Measurements from ENCODE around the gene DAZAP1. TPM values are rescaled to one million over a fixed set of nuclear protein-coding genes. Genes with fewer than 3 reads are reported as not detected.

Gene DAZAP1
- total RNA-seq (10 to 100 TPM; 78.7 to 92.1 (median 85.0) TPM), polyA plus RNA-seq (65.3 TPM)
- long read RNA-seq, donor 1, transcript DAZAP1-201 (12 exons, 2,160 nt): major isoform, 19 of 47 reads
- long read RNA-seq, donor 1, transcript DAZAP1-211 (12 exons, 2,157 nt): minor isoform, 5 of 47 reads
- long read RNA-seq, donor 1, partial matches to known transcripts: 6 of 47 reads
- long read RNA-seq, donor 1, other reads (novel, unspliced or antisense): 9 of 47 reads
- long read RNA-seq, donor 2, transcript DAZAP1-201 (12 exons, 2,160 nt): major isoform, 13 of 31 reads
- long read RNA-seq, donor 2, transcript DAZAP1-208 (1 exons, 3,642 nt): minor isoform, 5 of 31 reads
- long read RNA-seq, donor 2, partial matches to known transcripts: 7 of 31 reads
- long read RNA-seq, donor 2, other reads (novel, unspliced or antisense): 4 of 31 reads
- long read RNA-seq, donor 3, partial matches to known transcripts: 3 of 14 reads
- long read RNA-seq, donor 3, other reads (novel, unspliced or antisense): 3 of 14 reads
- long read RNA-seq, donor 4, transcript DAZAP1-201 (12 exons, 2,160 nt): major isoform, 13 of 31 reads
- long read RNA-seq, donor 4, partial matches to known transcripts: 3 of 31 reads
- long read RNA-seq, donor 4, other reads (novel, unspliced or antisense): 4 of 31 reads

DNA sequence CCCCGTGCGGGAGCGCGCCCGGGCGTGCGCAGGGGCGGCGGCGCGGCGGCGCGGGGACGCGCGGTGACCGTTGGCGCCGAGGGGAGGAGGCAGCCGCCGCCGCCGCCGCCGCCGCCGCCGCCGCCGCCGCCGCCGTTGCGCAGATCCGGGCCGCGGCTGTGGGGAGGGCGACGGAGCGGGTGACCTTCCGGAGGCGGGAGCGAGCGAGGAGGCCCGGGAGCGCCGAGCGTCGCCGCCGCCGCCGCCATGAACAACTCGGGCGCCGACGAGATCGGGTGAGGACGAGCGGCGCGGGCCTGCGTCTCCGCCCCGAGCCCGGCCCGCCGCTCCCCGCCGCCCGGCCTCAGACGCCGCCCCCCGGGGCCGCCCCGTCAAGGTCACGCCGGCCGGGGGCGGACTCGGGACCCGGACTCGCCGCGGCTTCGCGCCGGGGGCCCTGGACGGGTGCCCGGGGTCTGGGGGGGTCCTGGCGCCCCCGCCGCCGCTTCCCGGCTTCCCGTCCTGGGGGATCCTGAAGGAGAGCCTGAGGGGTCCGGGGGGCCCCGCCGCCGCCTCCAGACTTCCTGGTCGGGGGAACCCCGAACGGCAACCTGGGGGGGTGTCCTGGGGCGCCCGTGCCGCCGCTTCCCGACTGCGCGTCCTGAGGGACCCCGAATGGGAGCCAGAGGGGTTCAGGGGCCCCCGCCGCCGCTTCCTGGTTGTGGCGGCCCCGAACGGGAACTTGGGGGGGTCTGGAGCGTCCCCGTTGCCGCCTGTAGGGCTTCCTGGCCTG lies at the start of gene DAZAP1:
TSS of gene DAZAP1 (plus strand) at position 59 of the 772 bp plus-strand sequence. CDS start at position 247, 188 bp downstream.
- under 1% methylated on average over 121 of the region's 121 CpGs for WGBS
- ATAC-seq: peak in 1 of 2 donors; percentile 0
- no peaks in the 10 kb centered on the region for H3K27me3 ChIP-seq (ENCODE audit: control insufficient read depth, insufficient read depth)
- H3K4me3 ChIP-seq (ENCODE audit: low read length): peak within 1 kb of the TSS; percentile 97
- peak within 1 kb of the TSS; percentile 90 for H3K27ac ChIP-seq (ENCODE audit: low read length)
- intact Hi-C loops (cut with DNase I): no loop called here
- peak in 2 of 3 donors; percentile 80 to 83 for DNase-seq
- peaks cover 17% of the 10 kb centered on the region for H3K4me1 ChIP-seq (ENCODE audit: control insufficient read depth, insufficient read depth, low read length)
- H3K9me3 ChIP-seq (ENCODE audit: control insufficient read depth, low read length): no peaks in the 10 kb centered on the region

GRCh38 chr19:1360126-1360817 lies 47.1 kb upstream of the DAZAP1 start:
- intact Hi-C loops (cut with DNase I): no loop called here
- ATAC-seq (no peak), DNase-seq (no peak)
- no peak overlapping the region for H3K4me3 ChIP-seq (ENCODE audit: low read length)
- peak overlapping the region; percentile 23 for H3K27ac ChIP-seq (ENCODE audit: low read length)
- no peaks in the 10 kb centered on the region for H3K27me3 ChIP-seq (ENCODE audit: control insufficient read depth, insufficient read depth)
- H3K4me1 ChIP-seq (ENCODE audit: control insufficient read depth, insufficient read depth, low read length): peaks cover 6% of the 10 kb centered on the region
- 67% methylated on average over 30 of the region's 30 CpGs for WGBS
- no peaks in the 10 kb centered on the region for H3K9me3 ChIP-seq (ENCODE audit: control insufficient read depth, low read length)

GRCh38 chr19:1360818-1361461 lies 46.4 kb upstream of the DAZAP1 start:
- H3K27ac ChIP-seq (ENCODE audit: low read length): peak overlapping the region; percentile 23
- peak overlapping the region; percentile 25 for H3K4me3 ChIP-seq (ENCODE audit: low read length)
- H3K27me3 ChIP-seq (ENCODE audit: control insufficient read depth, insufficient read depth): no peaks in the 10 kb centered on the region
- H3K9me3 ChIP-seq (ENCODE audit: control insufficient read depth, low read length): no peaks in the 10 kb centered on the region
- peaks cover 6% of the 10 kb centered on the region for H3K4me1 ChIP-seq (ENCODE audit: control insufficient read depth, insufficient read depth, low read length)
- intact Hi-C loops (cut with DNase I): no loop called here
- ATAC-seq (peak; percentile 74 to 83), DNase-seq (peak; percentile 80 to 92 (median 91))
- WGBS: 32% methylated on average over 31 of the region's 31 CpGs

DNA sequence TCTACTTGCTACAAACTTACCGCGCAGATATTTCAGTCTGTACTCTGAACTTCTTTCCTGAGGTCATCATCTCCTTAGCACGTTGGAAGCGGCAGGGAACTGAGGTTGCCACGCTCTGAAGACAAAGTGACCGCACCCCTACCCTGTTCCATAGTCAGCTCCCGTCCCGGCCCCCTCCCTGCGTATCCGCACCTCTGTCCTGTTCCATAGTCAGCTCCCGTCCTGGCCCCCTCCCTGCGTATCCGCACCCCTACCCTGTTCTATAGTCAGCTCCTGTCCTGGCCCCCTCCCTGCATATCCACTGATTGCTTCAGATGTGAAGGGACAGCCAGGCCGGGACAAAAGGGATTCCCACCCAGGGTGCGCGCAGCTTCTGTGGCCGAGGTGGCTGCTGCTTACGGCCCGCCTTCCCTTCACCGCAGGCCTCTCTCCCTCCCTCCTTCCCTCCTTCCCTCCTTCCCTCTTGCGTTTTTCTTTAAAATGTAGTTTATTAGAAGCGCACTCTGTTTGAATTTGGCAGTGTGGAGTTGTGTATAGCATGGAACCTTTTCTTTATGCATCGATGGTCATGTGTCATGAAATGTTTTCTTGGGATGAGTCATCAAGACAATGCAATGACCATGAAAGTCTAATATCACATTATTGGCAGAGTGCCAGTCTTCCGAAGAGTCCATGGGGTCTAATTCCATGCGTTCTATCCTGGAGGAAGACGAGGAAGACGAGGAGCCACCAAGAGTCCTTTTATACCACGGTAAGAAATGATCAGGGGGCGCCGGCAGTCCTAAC lies 45.6 kb upstream of the DAZAP1 start:
- Histone ChIP-seq H3K27ac (ENCODE audit: low read length) (no peak overlapping the region), H3K27me3 (ENCODE audit: control insufficient read depth, insufficient read depth) (no peaks in the 10 kb centered on the region), H3K4me1 (ENCODE audit: control insufficient read depth, insufficient read depth, low read length) (peaks cover 3% of the 10 kb centered on the region), H3K4me3 (ENCODE audit: low read length) (no peak overlapping the region), H3K9me3 (ENCODE audit: control insufficient read depth, low read length) (no peaks in the 10 kb centered on the region)
- intact Hi-C loops (cut with DNase I): no loop called here
- ATAC-seq: peak; percentile 10 to 31
- peak in 1 of 3 donors; percentile 35 for DNase-seq
- WGBS: 59% methylated on average over 30 of the region's 30 CpGs

GRCh38 chr19:1362387-1363257 lies 44.8 kb upstream of the DAZAP1 start:
- ATAC-seq (no peak), DNase-seq (peak in 1 of 3 donors; percentile 41)
- H3K4me3 ChIP-seq (ENCODE audit: low read length): no peak overlapping the region
- no peak overlapping the region for H3K27ac ChIP-seq (ENCODE audit: low read length)
- peaks cover 3% of the 10 kb centered on the region for H3K4me1 ChIP-seq (ENCODE audit: control insufficient read depth, insufficient read depth, low read length)
- WGBS: 87% methylated on average over 42 of the region's 42 CpGs
- intact Hi-C loops (cut with DNase I): no loop called here
- no peaks in the 10 kb centered on the region for H3K27me3 ChIP-seq (ENCODE audit: control insufficient read depth, insufficient read depth)
- H3K9me3 ChIP-seq (ENCODE audit: control insufficient read depth, low read length): no peaks in the 10 kb centered on the region

- intact Hi-C loops (cut with DNase I): no loop called here
- ATAC-seq: no peak
- DNase-seq: no peak
- peaks cover 3% of the 10 kb centered on the region for H3K4me1 ChIP-seq (ENCODE audit: control insufficient read depth, insufficient read depth, low read length)
- H3K27ac ChIP-seq (ENCODE audit: low read length): no peak overlapping the region
- H3K9me3 ChIP-seq (ENCODE audit: control insufficient read depth, low read length): no peaks in the 10 kb centered on the region
- no peak overlapping the region for H3K4me3 ChIP-seq (ENCODE audit: low read length)
- H3K27me3 ChIP-seq (ENCODE audit: control insufficient read depth, insufficient read depth): no peaks in the 10 kb centered on the region
- 81% methylated on average over 10 of the region's 10 CpGs for WGBS
Observed at GRCh38 chr19:1363599-1363998, 43.8 kb upstream of the DAZAP1 start.

GRCh38 chr19:1364070-1364704 lies 43.2 kb upstream of the DAZAP1 start:
- no peak overlapping the region for H3K4me3 ChIP-seq (ENCODE audit: low read length)
- H3K27me3 ChIP-seq (ENCODE audit: control insufficient read depth, insufficient read depth): no peaks in the 10 kb centered on the region
- no peak overlapping the region for H3K27ac ChIP-seq (ENCODE audit: low read length)
- H3K9me3 ChIP-seq (ENCODE audit: control insufficient read depth, low read length): no peaks in the 10 kb centered on the region
- intact Hi-C loops (cut with DNase I): no loop called here
- peaks cover 3% of the 10 kb centered on the region for H3K4me1 ChIP-seq (ENCODE audit: control insufficient read depth, insufficient read depth, low read length)
- WGBS: 81% methylated on average over 15 of the region's 15 CpGs
- DNase-seq: no peak
- ATAC-seq: no peak

DNA sequence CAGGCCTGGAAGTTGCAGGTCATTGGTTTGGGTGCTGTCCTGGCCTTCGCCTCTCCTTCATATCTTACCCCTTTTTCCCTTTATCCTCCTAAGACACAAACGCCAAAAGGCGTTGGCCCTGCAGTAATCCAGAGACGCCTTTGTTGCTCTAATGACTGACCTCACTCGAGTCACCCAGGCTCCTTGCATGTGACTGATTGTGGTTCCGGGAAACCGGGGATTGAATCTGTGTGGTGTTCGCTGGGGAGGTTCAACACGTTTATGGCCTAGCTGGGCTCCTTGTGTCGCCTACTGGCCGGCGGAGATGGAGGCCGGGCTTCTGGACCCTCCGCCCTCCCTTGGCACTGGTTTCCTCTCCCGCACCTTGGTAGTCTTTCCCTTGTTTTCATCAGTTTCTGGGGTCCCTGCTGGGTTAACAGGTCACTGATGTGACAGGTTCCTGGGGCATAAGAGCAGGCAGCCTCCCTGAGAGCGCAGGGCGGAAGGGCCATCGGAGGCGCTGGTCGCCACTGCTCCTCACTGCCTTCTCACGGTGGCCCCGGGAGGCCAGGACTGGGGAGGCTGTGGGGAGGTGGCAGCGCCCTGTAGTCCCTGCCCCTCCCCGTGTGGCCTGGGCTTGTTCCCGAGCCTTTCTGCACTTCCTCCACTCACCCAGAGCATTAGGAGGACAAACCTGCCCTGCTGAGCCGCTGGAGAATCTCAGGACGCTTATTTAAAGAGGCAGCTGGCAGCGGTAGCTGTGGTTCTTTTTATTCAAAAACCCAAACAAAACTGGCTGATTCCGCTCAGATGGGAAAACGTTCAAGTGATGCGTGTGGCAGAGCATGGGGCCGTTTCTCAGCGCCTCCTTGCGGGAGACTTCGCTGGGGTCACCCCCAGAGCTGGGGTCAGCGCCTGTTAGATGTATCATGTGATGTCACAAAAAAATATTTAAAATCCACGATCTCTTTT lies 41.8 kb upstream of the DAZAP1 start:
- peaks cover 2% of the 10 kb centered on the region for H3K4me1 ChIP-seq (ENCODE audit: control insufficient read depth, insufficient read depth, low read length)
- intact Hi-C loops (cut with DNase I): no loop called here
- H3K9me3 ChIP-seq (ENCODE audit: control insufficient read depth, low read length): no peaks in the 10 kb centered on the region
- ATAC-seq (no peak), DNase-seq (peak in 2 of 3 donors; percentile 23 to 46)
- H3K27ac ChIP-seq (ENCODE audit: low read length): no peak overlapping the region
- 90% methylated on average over 37 of the region's 37 CpGs for WGBS
- no peaks in the 10 kb centered on the region for H3K27me3 ChIP-seq (ENCODE audit: control insufficient read depth, insufficient read depth)
- H3K4me3 ChIP-seq (ENCODE audit: low read length): no peak overlapping the region

Measured in right cardiac atrium (tissue), 5 donors.